GM12864 (cell line): ENCODE data around the gene PADI4.

Source experiments
- DNase-seq: peaks from one replicate; pipeline ENCODE4 v3.0.0-alpha.2; 2011; ENCODE audit warnings: low read depth
- H3K4me3 ChIP-seq: 2 replicates; pipeline ENCODE4 v1.5.1; 2011; ENCODE audit warnings: mild to moderate bottlenecking, low read depth, low read length, control low read depth
- CTCF ChIP-seq: IDR thresholded peaks from 2 replicates; pipeline ENCODE4 v1.5.1; 2011; ENCODE audit warnings: low read depth, mild to moderate bottlenecking, moderate library complexity, low read length, control low read depth, inconsistent platforms; ENCODE audit errors: missing control alignments

The PADI4 gene

GRCh38 chr1:17264470-17264869 lies 43.5 kb upstream of the PADI4 start:
- no peak for DNase-seq
- TF ChIP-seq CTCF: no peak
- H3K4me3 ChIP-seq: no peak overlapping the region

GRCh38 chr1:17265162-17265561 lies 42.8 kb upstream of the PADI4 start:
- no peak for TF ChIP-seq CTCF
- DNase-seq: no peak
- H3K4me3 ChIP-seq: no peak overlapping the region

GRCh38 chr1:17265950-17266349 lies 42.0 kb upstream of the PADI4 start:
- no peak overlapping the region for H3K4me3 ChIP-seq
- no peak for TF ChIP-seq CTCF
- no peak for DNase-seq

GRCh38 chr1:17270891-17271765 lies 36.9 kb upstream of the PADI4 start:
- TF ChIP-seq CTCF: no peak
- no peak for DNase-seq
- no peak overlapping the region for H3K4me3 ChIP-seq

- H3K4me3 ChIP-seq: no peak overlapping the region
- no peak for TF ChIP-seq CTCF
- DNase-seq: no peak
These were observed 35.9 kb upstream of the PADI4 start for GRCh38 chr1:17272066-17272465.

GRCh38 chr1:17272646-17273045 lies 35.4 kb upstream of the PADI4 start:
- no peak overlapping the region for H3K4me3 ChIP-seq
- DNase-seq: no peak
- TF ChIP-seq CTCF: no peak

- no peak for TF ChIP-seq CTCF
- no peak overlapping the region for H3K4me3 ChIP-seq
- DNase-seq: no peak
These were observed 34.9 kb upstream of the PADI4 start for GRCh38 chr1:17273096-17273495.
